Prostate gland (tissue), 2 donors: ENCODE results near the gene COL23A1.

ENCODE experiments used
- CTCF ChIP-seq, 4 experiments: fragments of 200-600 bp in 2 of 4; fragments of 450-650 bp in 2 of 4; sonication (generic) in 2 of 4; IDR thresholded peaks; 1 replicate in 3 of 4; 2 replicates in 1 of 4; pipeline ENCODE4 v1.5.1; 2016 to 2019; ENCODE audit warnings: antibody characterized with exemption in 4 of 4, mild to moderate bottlenecking in 2 of 4, moderate library complexity in 2 of 4
- POLR2A ChIP-seq: fragments of 450-650 bp; IDR thresholded peaks from one replicate; pipeline ENCODE4 v1.6.1; 2016; ENCODE audit warnings: antibody characterized with exemption, mild to moderate bottlenecking
- POLR2AphosphoS5 ChIP-seq: sonication (generic); formaldehyde crosslinking; IDR thresholded peaks from one replicate; pipeline ENCODE4 v1.6.1; 2017; ENCODE audit warnings: antibody characterized with exemption

DNA sequence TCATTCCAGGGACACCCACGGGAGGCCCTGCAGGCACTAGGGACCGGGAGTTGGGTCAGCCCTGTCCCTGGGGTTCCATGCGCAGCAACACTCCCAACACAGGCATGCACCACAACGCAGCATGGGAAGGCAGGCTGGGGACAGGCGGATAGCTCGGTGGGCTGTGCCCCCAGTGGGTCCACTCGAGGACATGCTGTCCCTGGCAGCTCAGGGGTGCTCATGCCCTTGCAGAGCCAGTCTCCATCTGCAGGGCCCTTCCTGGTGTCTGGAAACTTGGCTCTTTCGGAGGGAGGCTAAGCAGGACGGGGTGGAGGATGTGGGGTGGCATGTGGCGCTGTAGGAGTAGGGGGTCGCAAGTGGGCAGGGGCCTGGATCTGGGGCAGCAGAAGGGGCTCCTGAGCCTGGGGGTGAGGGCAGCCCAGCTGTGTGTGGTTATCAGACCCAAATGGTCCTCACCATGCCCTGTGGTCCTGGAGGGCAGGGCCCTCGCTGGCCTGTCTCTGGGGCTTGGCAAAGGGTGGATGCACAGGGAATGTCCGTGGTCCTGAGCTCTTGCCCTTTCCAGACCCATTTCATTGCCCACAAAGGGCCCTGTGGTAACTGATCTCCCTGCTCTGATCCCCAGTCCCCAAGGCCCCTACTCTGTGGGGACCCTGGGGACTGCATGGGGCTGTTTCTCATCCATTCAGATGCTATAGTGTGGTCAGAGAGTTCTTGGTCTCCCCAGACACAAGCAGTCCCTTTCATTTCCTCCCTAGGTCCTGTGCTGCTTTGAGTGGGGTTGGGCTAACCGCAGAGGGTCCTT, 267.3 kb downstream of the COL23A1 start:
- TF ChIP-seq POLR2A (no peak), CTCF (IDR thresholded peaks at IDR 0.05) (no peak), POLR2AphosphoS5 (no peak)
